Measurements from ENCODE around the gene NT5C2.

NT5C2 gene

DNA sequence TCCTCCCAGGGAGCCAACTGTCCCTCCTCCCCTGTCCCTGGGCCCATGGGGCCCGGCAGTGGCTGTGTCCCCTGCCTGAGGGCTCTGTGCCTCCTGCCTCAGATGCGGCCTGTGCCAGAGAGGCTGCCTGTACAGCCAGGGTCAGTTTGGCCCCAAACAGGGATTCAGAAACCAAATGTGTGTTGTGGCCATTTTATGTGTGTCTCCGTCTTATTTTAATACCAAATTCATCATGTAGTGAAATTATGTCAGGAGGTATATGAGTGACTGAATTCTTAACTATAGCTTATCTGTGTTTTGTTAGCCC lies 114.8 kb downstream of the NT5C2 start:
- no peak overlapping the region for H3K4me3 ChIP-seq (ENCODE audit: low read depth, low read length)
- H2AFZ ChIP-seq, result no peak overlapping the region
- H3K27ac ChIP-seq, result no peak overlapping the region
- H3K27me3 ChIP-seq (ENCODE audit: control insufficient read depth, insufficient read depth, low read length), result no peaks in the 10 kb centered on the region
- no peak overlapping the region for H3K4me2 ChIP-seq (ENCODE audit: low read length)
- H3K9me3 ChIP-seq (ENCODE audit: control insufficient read depth, low read length), result no peaks in the 10 kb centered on the region
- H3K4me1 ChIP-seq, result no peaks in the 10 kb centered on the region
- TF ChIP-seq, protein P1, sequence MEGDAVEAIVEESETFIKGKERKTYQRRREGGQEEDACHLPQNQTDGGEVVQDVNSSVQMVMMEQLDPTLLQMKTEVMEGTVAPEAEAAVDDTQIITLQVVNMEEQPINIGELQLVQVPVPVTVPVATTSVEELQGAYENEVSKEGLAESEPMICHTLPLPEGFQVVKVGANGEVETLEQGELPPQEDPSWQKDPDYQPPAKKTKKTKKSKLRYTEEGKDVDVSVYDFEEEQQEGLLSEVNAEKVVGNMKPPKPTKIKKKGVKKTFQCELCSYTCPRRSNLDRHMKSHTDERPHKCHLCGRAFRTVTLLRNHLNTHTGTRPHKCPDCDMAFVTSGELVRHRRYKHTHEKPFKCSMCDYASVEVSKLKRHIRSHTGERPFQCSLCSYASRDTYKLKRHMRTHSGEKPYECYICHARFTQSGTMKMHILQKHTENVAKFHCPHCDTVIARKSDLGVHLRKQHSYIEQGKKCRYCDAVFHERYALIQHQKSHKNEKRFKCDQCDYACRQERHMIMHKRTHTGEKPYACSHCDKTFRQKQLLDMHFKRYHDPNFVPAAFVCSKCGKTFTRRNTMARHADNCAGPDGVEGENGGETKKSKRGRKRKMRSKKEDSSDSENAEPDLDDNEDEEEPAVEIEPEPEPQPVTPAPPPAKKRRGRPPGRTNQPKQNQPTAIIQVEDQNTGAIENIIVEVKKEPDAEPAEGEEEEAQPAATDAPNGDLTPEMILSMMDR (IDR thresholded peaks at IDR 0.05), result no peak
- no peaks in the 10 kb centered on the region for H3K79me2 ChIP-seq
- H3K9ac ChIP-seq, result no peak overlapping the region
- H3K36me3 ChIP-seq (ENCODE audit: control insufficient read depth, insufficient read depth, low read length), result no peaks in the 10 kb centered on the region

DNA sequence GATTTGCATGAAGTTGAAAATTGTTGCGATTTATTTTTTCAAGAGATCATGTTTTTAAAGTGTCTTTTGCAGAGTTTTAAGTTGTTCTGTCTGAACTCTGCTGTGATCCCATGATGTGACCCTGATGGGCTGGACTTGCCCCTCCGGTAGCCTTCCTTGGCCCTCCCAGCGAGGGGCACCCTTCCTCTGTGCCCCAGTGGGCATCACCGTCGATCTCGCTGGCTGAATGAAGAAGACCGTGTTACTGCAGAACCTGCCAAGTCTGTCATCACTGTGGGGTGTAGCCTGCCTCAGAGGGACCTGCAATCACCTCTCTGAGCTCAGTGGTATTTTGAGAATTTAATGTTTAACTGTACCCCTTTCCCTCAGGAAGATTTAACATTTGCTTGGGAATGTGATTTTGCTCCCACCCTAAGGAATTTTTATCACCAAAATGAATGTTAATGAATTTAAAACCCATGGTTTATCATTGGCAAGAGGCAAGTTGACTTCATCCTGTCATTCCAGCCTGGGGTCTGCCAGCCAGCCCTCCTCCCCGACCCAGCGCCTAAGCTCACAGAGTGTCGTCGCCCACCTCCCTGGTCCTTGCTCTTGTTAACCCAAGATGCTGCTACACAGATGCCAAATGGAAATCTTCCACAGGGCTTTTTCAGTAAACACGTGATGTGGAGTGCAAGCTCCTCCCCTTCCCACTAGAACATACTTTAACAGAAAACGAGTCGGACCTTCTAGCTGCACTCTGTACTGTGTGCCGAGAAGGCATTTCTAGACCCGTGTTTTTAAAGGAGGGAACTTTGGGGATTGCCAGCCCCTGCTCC lies 115.4 kb downstream of the NT5C2 start:
- Histone ChIP-seq H3K4me1 (no peaks in the 10 kb centered on the region), H3K4me2 (ENCODE audit: low read length) (no peak overlapping the region), H3K4me3 (ENCODE audit: low read depth, low read length) (no peak overlapping the region), H2AFZ (no peak overlapping the region), H3K27me3 (ENCODE audit: control insufficient read depth, insufficient read depth, low read length) (no peaks in the 10 kb centered on the region), H3K9me3 (ENCODE audit: control insufficient read depth, low read length) (no peaks in the 10 kb centered on the region), H3K79me2 (no peaks in the 10 kb centered on the region), H3K9ac (no peak overlapping the region), H3K27ac (no peak overlapping the region), H3K36me3 (ENCODE audit: control insufficient read depth, insufficient read depth, low read length) (no peaks in the 10 kb centered on the region)
- TF ChIP-seq, protein P1 (IDR thresholded peaks at IDR 0.05), result no peak

DNA sequence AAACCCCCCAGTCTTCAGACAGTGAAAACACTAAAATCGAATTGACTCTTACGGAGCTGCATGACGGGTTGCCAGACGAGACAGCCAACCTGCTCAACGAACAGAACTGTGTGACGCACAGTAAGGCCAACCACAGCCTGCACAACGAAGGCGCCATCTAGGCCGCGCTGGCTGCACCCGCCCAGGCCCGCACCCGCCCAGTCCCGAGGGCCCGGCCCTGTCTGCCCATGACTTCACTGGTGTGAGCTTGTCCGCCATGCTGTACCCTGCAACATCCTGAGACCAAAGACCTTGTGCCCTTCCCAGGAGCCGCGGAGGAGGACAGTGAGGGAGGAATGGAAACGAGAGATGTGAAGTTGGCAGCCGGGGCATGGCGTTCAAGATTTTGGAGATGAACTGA lies 116.1 kb downstream of the NT5C2 start:
- H3K9me3 ChIP-seq (ENCODE audit: control insufficient read depth, low read length), result no peaks in the 10 kb centered on the region
- H3K27ac ChIP-seq, result no peak overlapping the region
- TF ChIP-seq, protein P1 (IDR thresholded peaks at IDR 0.05), result no peak
- H3K36me3 ChIP-seq (ENCODE audit: control insufficient read depth, insufficient read depth, low read length), result no peaks in the 10 kb centered on the region
- H3K9ac ChIP-seq, result no peak overlapping the region
- no peak overlapping the region for H2AFZ ChIP-seq
- no peak overlapping the region for H3K4me3 ChIP-seq (ENCODE audit: low read depth, low read length)
- H3K79me2 ChIP-seq, result no peaks in the 10 kb centered on the region
- no peaks in the 10 kb centered on the region for H3K4me1 ChIP-seq
- H3K27me3 ChIP-seq (ENCODE audit: control insufficient read depth, insufficient read depth, low read length), result no peaks in the 10 kb centered on the region
- no peak overlapping the region for H3K4me2 ChIP-seq (ENCODE audit: low read length)

DNA sequence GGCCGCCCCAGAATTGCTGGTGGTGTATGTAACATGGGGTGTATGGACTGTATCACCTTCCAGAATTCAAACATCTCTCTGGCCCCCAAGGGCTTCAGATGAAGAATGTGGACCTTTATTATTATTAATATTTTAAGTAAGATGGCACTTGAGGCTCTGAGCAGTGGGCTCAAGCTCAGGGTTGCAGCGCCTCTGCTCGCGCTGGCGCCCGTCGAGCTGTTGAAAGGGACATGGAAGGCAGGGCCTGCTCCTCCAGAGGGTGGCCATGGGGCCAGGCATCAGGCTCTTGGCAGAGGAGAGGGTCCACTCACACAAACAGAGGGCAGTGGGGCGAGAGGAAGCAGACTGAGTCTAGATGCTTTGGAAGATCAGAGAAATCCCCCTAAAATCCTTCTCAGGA lies 120.2 kb downstream of the NT5C2 start:
- Histone ChIP-seq H3K4me3 (ENCODE audit: low read depth, low read length) (no peak overlapping the region), H3K4me1 (no peaks in the 10 kb centered on the region), H2AFZ (no peak overlapping the region), H3K9me3 (ENCODE audit: control insufficient read depth, low read length) (no peaks in the 10 kb centered on the region), H3K36me3 (ENCODE audit: control insufficient read depth, insufficient read depth, low read length) (no peaks in the 10 kb centered on the region), H3K27ac (no peak overlapping the region), H3K9ac (no peak overlapping the region), H3K27me3 (ENCODE audit: control insufficient read depth, insufficient read depth, low read length) (no peaks in the 10 kb centered on the region), H3K4me2 (ENCODE audit: low read length) (no peak overlapping the region), H3K79me2 (no peaks in the 10 kb centered on the region)
- TF ChIP-seq, protein P1 (IDR thresholded peaks at IDR 0.05), result no peak

DNA sequence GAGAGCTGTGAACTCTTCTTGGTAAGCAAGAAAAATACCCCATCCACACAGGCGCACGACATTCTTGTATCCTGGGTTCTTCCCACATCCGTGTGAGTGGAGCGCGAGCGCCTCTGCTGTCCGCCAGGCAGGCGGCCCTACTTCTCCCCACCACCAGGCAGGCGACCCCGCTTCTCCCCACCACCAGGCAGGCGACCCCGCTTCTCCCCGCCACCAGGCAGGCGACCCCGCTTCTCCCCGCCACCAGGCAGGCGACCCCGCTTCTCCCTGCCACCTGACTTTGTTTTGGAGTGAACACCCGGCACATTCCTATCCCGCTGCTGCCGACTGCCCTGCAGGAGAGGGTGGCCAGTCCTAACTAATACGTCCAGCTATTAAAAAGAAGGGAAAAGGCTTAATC lies 120.8 kb downstream of the NT5C2 start:
- no peak overlapping the region for H2AFZ ChIP-seq
- H3K27me3 ChIP-seq (ENCODE audit: control insufficient read depth, insufficient read depth, low read length), result no peaks in the 10 kb centered on the region
- no peaks in the 10 kb centered on the region for H3K4me1 ChIP-seq
- no peaks in the 10 kb centered on the region for H3K79me2 ChIP-seq
- no peak overlapping the region for H3K9ac ChIP-seq
- H3K9me3 ChIP-seq (ENCODE audit: control insufficient read depth, low read length), result no peaks in the 10 kb centered on the region
- no peak overlapping the region for H3K4me3 ChIP-seq (ENCODE audit: low read depth, low read length)
- TF ChIP-seq, protein P1 (IDR thresholded peaks at IDR 0.05), result no peak
- H3K27ac ChIP-seq, result no peak overlapping the region
- H3K4me2 ChIP-seq (ENCODE audit: low read length), result no peak overlapping the region
- no peaks in the 10 kb centered on the region for H3K36me3 ChIP-seq (ENCODE audit: control insufficient read depth, insufficient read depth, low read length)

All from parathyroid adenoma (tissue), 2 donors.